A673 (cell line): Measurements from ENCODE around the gene FGF16. TPM values are rescaled to one million over a fixed set of nuclear protein-coding genes. Genes with fewer than 3 reads are reported as not detected.

Source experiments
- BruUV-seq: library from RNA; stranded (reverse); fragments of 400-500 nt; replicated peaks from 2 replicates; lab custom pipeline; 2021; lab: Mats Ljungman, UMichigan
- CTCF ChIA-PET: fragments of 300-600 bp; sonication (Branson Sonifier 250); formaldehyde crosslinking; loops from one replicate; lab custom pipeline; 2022; ENCODE audit warnings: antibody characterized with exemption; lab: Charles Lee
- POLR2A ChIA-PET: fragments of 300-600 bp; sonication (Branson Sonifier 250); formaldehyde crosslinking; loops from one replicate; lab custom pipeline; 2022; ENCODE audit warnings: antibody characterized with exemption; ENCODE audit not compliant: low non-redundant PET; lab: Charles Lee
- DNase-seq: peaks from one replicate; pipeline ENCODE4 v3.0.0-alpha.2; 2015; ENCODE audit warnings: low spot score
- H3K27ac ChIP-seq: fragments of 200-600 bp; sonication (generic); 2 replicates; pipeline ENCODE4 v1.5.1; 2016; ENCODE audit warnings: mixed run types, low read depth, mild to moderate bottlenecking, mixed read lengths, antibody characterized with exemption, low read length; ENCODE audit not compliant: poor library complexity, severe bottlenecking
- H3K27me3 ChIP-seq: fragments of 200-600 bp; sonication (generic); replicated peaks from 2 replicates; pipeline ENCODE4 v1.6.1; 2017; ENCODE audit warnings: mixed run types, low read depth, mild to moderate bottlenecking, mixed read lengths, antibody characterized with exemption, low read length; ENCODE audit not compliant: insufficient read depth, poor library complexity
- H3K36me3 ChIP-seq: fragments of 200-600 bp; sonication (generic); 2 replicates; pipeline ENCODE4 v1.6.1; 2016; ENCODE audit warnings: mixed run types, mild to moderate bottlenecking, mixed read lengths, antibody characterized with exemption, low read length; ENCODE audit not compliant: insufficient read depth, poor library complexity, severe bottlenecking
- H3K4me1 ChIP-seq: fragments of 200-600 bp; sonication (generic); 2 replicates; pipeline ENCODE4 v1.6.1; 2017; ENCODE audit warnings: mixed run types, mild to moderate bottlenecking, mixed read lengths, antibody characterized with exemption, low read length; ENCODE audit not compliant: insufficient read depth, poor library complexity, severe bottlenecking
- H3K4me3 ChIP-seq: fragments of 200-600 bp; sonication (generic); 2 replicates; pipeline ENCODE4 v1.5.1; 2016; ENCODE audit warnings: low read depth, mixed run types, mild to moderate bottlenecking, mixed read lengths, low read length; ENCODE audit not compliant: poor library complexity, severe bottlenecking
- H3K9me3 ChIP-seq: fragments of 200-600 bp; sonication (generic); 2 replicates; pipeline ENCODE4 v1.6.1; 2016; ENCODE audit warnings: mixed run types, low read depth, mild to moderate bottlenecking, mixed read lengths, antibody characterized with exemption, low read length; ENCODE audit not compliant: poor library complexity, severe bottlenecking
- EZH2 ChIP-seq: fragments of 200-600 bp; sonication (generic); IDR thresholded peaks from 2 replicates; pipeline ENCODE4 v1.6.1; 2017; ENCODE audit warnings: borderline replicate concordance, low read depth, mild to moderate bottlenecking, mixed read lengths, antibody characterized with exemption, low read length; ENCODE audit not compliant: poor library complexity, severe bottlenecking
- intact Hi-C: fragments of 100-400 bp; cut with micrococcal nuclease; formaldehyde crosslinking; loops from one replicate; pipeline ENCODE4 v1.10.0; 2022; ENCODE audit not compliant: unreplicated experiment
- total RNA-seq: library from RNA; stranded (reverse); gene quantifications from 2 replicates; pipeline ENCODE4 v1.2.3, GENCODE V29; 2021
- TF ChIP-seq, protein P1 (sequence below): fragments of 300-800, 200-600 bp; sonication (generic); conservative IDR thresholded peaks from 2 replicates; pipeline ENCODE4 v1.5.1; 2017; ENCODE audit warnings: low read depth, mild to moderate bottlenecking, antibody characterized with exemption, low read length, moderate library complexity, mixed read lengths

The FGF16 gene
- total RNA-seq, 1 experiment from 2014 or later, result not detected

- Histone ChIP-seq H3K27ac (no peak overlapping the region), H3K27me3 (no peaks in the 10 kb centered on the region), H3K4me3 (no peak overlapping the region), H3K36me3 (no peaks in the 10 kb centered on the region), H3K4me1 (no peaks in the 10 kb centered on the region), H3K9me3 (no peaks in the 10 kb centered on the region)
- CTCF ChIA-PET, result no interaction called here
- POLR2A ChIA-PET, result no interaction called here
- BruUV-seq, result no TSS peak
- no peak for TF ChIP-seq EZH2
- TF ChIP-seq, protein P1, sequence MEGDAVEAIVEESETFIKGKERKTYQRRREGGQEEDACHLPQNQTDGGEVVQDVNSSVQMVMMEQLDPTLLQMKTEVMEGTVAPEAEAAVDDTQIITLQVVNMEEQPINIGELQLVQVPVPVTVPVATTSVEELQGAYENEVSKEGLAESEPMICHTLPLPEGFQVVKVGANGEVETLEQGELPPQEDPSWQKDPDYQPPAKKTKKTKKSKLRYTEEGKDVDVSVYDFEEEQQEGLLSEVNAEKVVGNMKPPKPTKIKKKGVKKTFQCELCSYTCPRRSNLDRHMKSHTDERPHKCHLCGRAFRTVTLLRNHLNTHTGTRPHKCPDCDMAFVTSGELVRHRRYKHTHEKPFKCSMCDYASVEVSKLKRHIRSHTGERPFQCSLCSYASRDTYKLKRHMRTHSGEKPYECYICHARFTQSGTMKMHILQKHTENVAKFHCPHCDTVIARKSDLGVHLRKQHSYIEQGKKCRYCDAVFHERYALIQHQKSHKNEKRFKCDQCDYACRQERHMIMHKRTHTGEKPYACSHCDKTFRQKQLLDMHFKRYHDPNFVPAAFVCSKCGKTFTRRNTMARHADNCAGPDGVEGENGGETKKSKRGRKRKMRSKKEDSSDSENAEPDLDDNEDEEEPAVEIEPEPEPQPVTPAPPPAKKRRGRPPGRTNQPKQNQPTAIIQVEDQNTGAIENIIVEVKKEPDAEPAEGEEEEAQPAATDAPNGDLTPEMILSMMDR, result no peak
- intact Hi-C loops, result loop anchor here (10.0 kb wide), 1 partner anchor 142 kb away; no protein-coding TSS in a partner anchor
- DNase-seq, result no peak
These were observed 4.5 kb upstream of the FGF16 start for GRCh38 chrX:77442728-77443127.

DNA sequence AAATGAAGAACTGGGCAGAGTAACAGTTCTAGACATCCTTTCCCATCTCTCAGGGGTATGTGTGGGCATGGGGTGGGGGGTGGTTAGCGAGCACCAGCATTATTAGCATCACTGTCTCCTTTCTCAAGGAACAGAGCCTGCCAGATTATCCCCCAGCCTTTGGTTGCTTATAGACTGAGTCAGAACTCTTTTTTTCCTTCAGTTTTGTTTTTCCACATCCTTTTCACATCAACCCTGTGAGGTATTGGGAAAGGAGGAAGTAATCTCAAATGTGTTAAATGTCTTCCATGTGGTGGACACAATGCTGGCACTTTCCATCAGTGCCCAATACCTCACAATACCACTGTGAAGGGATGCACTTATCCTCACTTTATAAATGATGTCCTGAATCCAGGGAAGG lies 3.1 kb upstream of the FGF16 start:
- Histone ChIP-seq H3K27ac (no peak overlapping the region), H3K4me1 (no peaks in the 10 kb centered on the region), H3K27me3 (no peaks in the 10 kb centered on the region), H3K9me3 (no peaks in the 10 kb centered on the region), H3K36me3 (no peaks in the 10 kb centered on the region), H3K4me3 (no peak overlapping the region)
- TF ChIP-seq, protein P1, result no peak
- no peak for TF ChIP-seq EZH2
- intact Hi-C loops, result loop anchor here (10.0 kb wide), 1 partner anchor 141 kb away; no protein-coding TSS in a partner anchor
- DNase-seq, result no peak
- CTCF ChIA-PET, result no interaction called here
- no TSS peak for BruUV-seq
- POLR2A ChIA-PET, result no interaction called here

- Histone ChIP-seq H3K9me3 (no peaks in the 10 kb centered on the region), H3K36me3 (no peaks in the 10 kb centered on the region), H3K4me3 (no peak overlapping the region), H3K27ac (no peak overlapping the region), H3K4me1 (no peaks in the 10 kb centered on the region), H3K27me3 (no peaks in the 10 kb centered on the region)
- no peak for DNase-seq
- POLR2A ChIA-PET, result no interaction called here
- intact Hi-C loops, result loop anchor here (10.0 kb wide), 1 partner anchor 140 kb away; no protein-coding TSS in a partner anchor
- TF ChIP-seq, protein P1, result no peak
- no peak for TF ChIP-seq EZH2
- CTCF ChIA-PET, result no interaction called here
- no TSS peak for BruUV-seq
These were observed 2.6 kb upstream of the FGF16 start for GRCh38 chrX:77444545-77444944.
